IMR-90 (cell line): ENCODE measurements around the gene SPEG. TPM values are rescaled to one million over a fixed set of nuclear protein-coding genes. Genes with fewer than 3 reads are reported as not detected.

Source experiments
- ATAC-seq: fragments of 200-7000 bp; cut with Tn5 transposase; 2 replicates; pipeline ENCODE4 v1.9.1; 2020; ENCODE audit warnings: low read depth, mild to moderate bottlenecking, moderate library complexity
- BruUV-seq: library from RNA; stranded (reverse); fragments of 400-500 nt; replicated peaks from 2 replicates; lab custom pipeline; 2021; lab: Mats Ljungman, UMichigan
- CTCF ChIA-PET: fragments of 300-600 bp; formaldehyde crosslinking; extraction: SDS; loops from one replicate; lab custom pipeline; 2021; ENCODE audit warnings: antibody characterized with exemption; lab: Yijun Ruan, JAX
- POLR2A ChIA-PET: fragments of 300-600 bp; sonication (Branson Sonifier 250); formaldehyde crosslinking; loops from one replicate; lab custom pipeline; 2022; ENCODE audit warnings: antibody characterized with exemption; ENCODE audit not compliant: unreplicated experiment; lab: Charles Lee
- DNase-seq: peaks from one replicate; pipeline ENCODE4 v3.0.0; 2013
- H2AFZ ChIP-seq: replicated peaks from 2 replicates; pipeline ENCODE3; 2013; ENCODE audit warnings: low read length, mild to moderate bottlenecking; ENCODE audit not compliant: poor library complexity
- H2AK5ac ChIP-seq: 2 replicates; pipeline ENCODE4 v1.6.1; 2013; ENCODE audit warnings: low read depth, low read length, inconsistent platforms
- H2AK9ac ChIP-seq: replicated peaks from 2 replicates; pipeline ENCODE3; 2013; ENCODE audit warnings: mild to moderate bottlenecking, low read depth, low read length, moderate library complexity; ENCODE audit not compliant: poor library complexity
- H2BK120ac ChIP-seq: 2 replicates; pipeline ENCODE4 v1.6.1; 2013; ENCODE audit warnings: low read depth, low read length, inconsistent platforms
- H2BK15ac ChIP-seq: 3 replicates; pipeline ENCODE4 v1.6.1; 2013; ENCODE audit warnings: low read depth, low read length, inconsistent platforms
- H2BK20ac ChIP-seq: 2 replicates; pipeline ENCODE4 v1.6.1; 2013; ENCODE audit warnings: low read depth, mild to moderate bottlenecking, inconsistent platforms, low read length, moderate library complexity
- H2BK5ac ChIP-seq: 2 replicates; pipeline ENCODE4 v1.6.1; 2013; ENCODE audit warnings: mild to moderate bottlenecking, low read depth, low read length, inconsistent platforms; ENCODE audit not compliant: poor library complexity, severe bottlenecking
- H3K14ac ChIP-seq: replicated peaks from 2 replicates; pipeline ENCODE4 v1.6.1; 2013; ENCODE audit warnings: low read depth, low read length, inconsistent platforms
- H3K18ac ChIP-seq: 2 replicates; pipeline ENCODE4 v1.6.1; 2013; ENCODE audit warnings: low read depth, low read length, control low read depth
- H3K23ac ChIP-seq: 2 replicates; pipeline ENCODE4 v1.6.1; 2013; ENCODE audit warnings: low read depth, low read length, inconsistent platforms
- H3K27ac ChIP-seq: 2 replicates; pipeline ENCODE4 v1.5.1; 2013; ENCODE audit warnings: mild to moderate bottlenecking, control low read depth, low read length; ENCODE audit not compliant: insufficient read depth
- H3K27me3 ChIP-seq: 2 replicates; pipeline ENCODE4 v1.6.1; 2013; ENCODE audit warnings: low read length; ENCODE audit not compliant: control insufficient read depth, insufficient read depth
- H3K36me3 ChIP-seq: 2 replicates; pipeline ENCODE4 v1.6.1; 2013; ENCODE audit warnings: low read length, mixed read lengths; ENCODE audit not compliant: control insufficient read depth, insufficient read depth
- H3K4ac ChIP-seq: 2 replicates; pipeline ENCODE4 v1.6.1; 2013; ENCODE audit warnings: low read depth, low read length, inconsistent platforms
- H3K4me1 ChIP-seq: 2 replicates; pipeline ENCODE4 v1.6.1; 2013; ENCODE audit warnings: low read length, mixed read lengths; ENCODE audit not compliant: control insufficient read depth, insufficient read depth
- H3K4me2 ChIP-seq: 2 replicates; pipeline ENCODE4 v1.6.1; 2013; ENCODE audit warnings: low read depth, mild to moderate bottlenecking, control low read depth, low read length, moderate library complexity
- H3K4me3 ChIP-seq: 2 replicates; pipeline ENCODE4 v1.5.1; 2013; ENCODE audit warnings: low read depth, mild to moderate bottlenecking, control low read depth, low read length, moderate library complexity; ENCODE audit not compliant: insufficient read depth
- H3K56ac ChIP-seq: 2 replicates; pipeline ENCODE4 v1.6.1; 2013; ENCODE audit warnings: low read length, inconsistent platforms; ENCODE audit not compliant: insufficient read depth; ENCODE audit errors: extremely low read depth
- H3K79me1 ChIP-seq, 2 experiments: 2 replicates each; pipeline ENCODE4 v1.6.1; 2013; ENCODE audit warnings: low read length in 2 of 2, inconsistent platforms in 1 of 2, low read depth in 1 of 2
- H3K9ac ChIP-seq: 2 replicates; pipeline ENCODE4 v1.6.1; 2013; ENCODE audit warnings: low read depth, low read length, control low read depth
- H3K9me1 ChIP-seq: 2 replicates; pipeline ENCODE4 v1.6.1; 2013; ENCODE audit warnings: low read length, inconsistent platforms; ENCODE audit not compliant: insufficient read depth
- H3K9me3 ChIP-seq: 2 replicates; pipeline ENCODE4 v1.6.1; 2013; ENCODE audit warnings: low read length; ENCODE audit not compliant: control insufficient read depth, insufficient read depth
- H4K20me1 ChIP-seq: 2 replicates; pipeline ENCODE4 v1.6.1; 2013; ENCODE audit warnings: low read length, inconsistent platforms; ENCODE audit not compliant: insufficient read depth
- H4K5ac ChIP-seq: 2 replicates; pipeline ENCODE4 v1.6.1; 2013; ENCODE audit warnings: mild to moderate bottlenecking, low read depth, low read length, control low read depth
- H4K8ac ChIP-seq, 2 experiments: 2 replicates each; pipeline ENCODE4 v1.6.1; 2013; ENCODE audit warnings: low read depth in 2 of 2, low read length in 2 of 2, control low read depth in 1 of 2, inconsistent platforms in 1 of 2
- H4K91ac ChIP-seq: 2 replicates; pipeline ENCODE4 v1.6.1; 2013; ENCODE audit warnings: low read depth, low read length, inconsistent platforms; ENCODE audit not compliant: insufficient read depth
- CEBPB ChIP-seq: IDR thresholded peaks from 2 replicates; pipeline ENCODE4 v1.6.1; 2012; ENCODE audit warnings: low read depth, low read length, improper control_type of control experiment
- MAFK ChIP-seq: IDR thresholded peaks from 2 replicates; pipeline ENCODE4 v1.6.1; 2012; ENCODE audit warnings: low read depth, low read length, improper control_type of control experiment
- MAZ ChIP-seq: IDR thresholded peaks from 2 replicates; pipeline ENCODE4 v1.6.1; 2012; ENCODE audit warnings: low read depth, mild to moderate bottlenecking, low read length, improper control_type of control experiment, moderate library complexity, borderline replicate concordance
- MXI1 ChIP-seq: IDR thresholded peaks from 2 replicates; pipeline ENCODE4 v1.6.1; 2012; ENCODE audit warnings: low read depth, mild to moderate bottlenecking, low read length, moderate library complexity, borderline replicate concordance
- RAD21 ChIP-seq: IDR thresholded peaks from 2 replicates; pipeline ENCODE4 v1.6.1; 2012; ENCODE audit warnings: low read length, improper control_type of control experiment
- SMC3 ChIP-seq: fragments of 150-350 bp; IDR thresholded peaks from 2 replicates; pipeline ENCODE4 v1.6.1; 2016; ENCODE audit warnings: low read depth, mild to moderate bottlenecking, antibody characterized with exemption, low read length, moderate library complexity
- WGBS, 2 experiments: methylation state at CpG; one replicate each; pipeline versions ENCODE4 v1.1.5 to v1.1.7; 2013; ENCODE audit warnings: missing lambda C conversion rate in 2 of 2; ENCODE audit not compliant: insufficient read length in 1 of 2; ENCODE audit errors: extremely low coverage in 2 of 2; 5-methylcytosine and 5-hydroxymethylcytosine counted together
- dilution Hi-C: fragments of 300-500 bp; cut with HindIII; formaldehyde crosslinking; loops from one replicate; pipeline ENCODE4 v1.14.3; 2018; ENCODE audit warnings: low sequenced_read_pairs; ENCODE audit not compliant: unreplicated experiment
- in situ Hi-C: fragments of 300-500 bp; cut with MboI; formaldehyde crosslinking; loops from 3 replicates; pipeline ENCODE4 v1.14.3; 2019; ENCODE audit warnings: low sequenced_read_pairs, inconsistent platforms, mixed read lengths
- intact Hi-C: fragments of 100-400 bp; cut with micrococcal nuclease; formaldehyde crosslinking; loops from 2 replicates; pipeline ENCODE4 v1.10.0; 2022
- polyA plus RNA-seq, 3 experiments: library from polyadenylated mRNA; depleted of rRNA; stranded (reverse); fragments of >200 nt; gene quantifications; 2 replicates each; pipeline ENCODE4 v1.2.3, GENCODE V29; 2012; ENCODE audit warnings: low replicate concordance in 1 of 3
- total RNA-seq: library from RNA; depleted of rRNA; stranded (reverse); fragments of >200 nt; gene quantifications from 2 replicates; pipeline ENCODE4 v1.2.3, GENCODE V29; 2012
- TF ChIP-seq, protein P1 (sequence below): conservative IDR thresholded peaks from 2 replicates; pipeline ENCODE4 v1.5.1; 2012; ENCODE audit warnings: mild to moderate bottlenecking, low read depth, low read length, improper control_type of control experiment
- TF ChIP-seq, protein P2 (sequence below): fragments of 150-350 bp; IDR thresholded peaks from 2 replicates; pipeline ENCODE4 v1.6.1; 2017; ENCODE audit warnings: mild to moderate bottlenecking, antibody characterized with exemption, low read length, low read depth

SPEG gene
- total and polyA plus RNA-seq, 2 of the 4 experiments (the other 2 are of a cell fraction), result 6.8 to 81.6 TPM

DNA sequence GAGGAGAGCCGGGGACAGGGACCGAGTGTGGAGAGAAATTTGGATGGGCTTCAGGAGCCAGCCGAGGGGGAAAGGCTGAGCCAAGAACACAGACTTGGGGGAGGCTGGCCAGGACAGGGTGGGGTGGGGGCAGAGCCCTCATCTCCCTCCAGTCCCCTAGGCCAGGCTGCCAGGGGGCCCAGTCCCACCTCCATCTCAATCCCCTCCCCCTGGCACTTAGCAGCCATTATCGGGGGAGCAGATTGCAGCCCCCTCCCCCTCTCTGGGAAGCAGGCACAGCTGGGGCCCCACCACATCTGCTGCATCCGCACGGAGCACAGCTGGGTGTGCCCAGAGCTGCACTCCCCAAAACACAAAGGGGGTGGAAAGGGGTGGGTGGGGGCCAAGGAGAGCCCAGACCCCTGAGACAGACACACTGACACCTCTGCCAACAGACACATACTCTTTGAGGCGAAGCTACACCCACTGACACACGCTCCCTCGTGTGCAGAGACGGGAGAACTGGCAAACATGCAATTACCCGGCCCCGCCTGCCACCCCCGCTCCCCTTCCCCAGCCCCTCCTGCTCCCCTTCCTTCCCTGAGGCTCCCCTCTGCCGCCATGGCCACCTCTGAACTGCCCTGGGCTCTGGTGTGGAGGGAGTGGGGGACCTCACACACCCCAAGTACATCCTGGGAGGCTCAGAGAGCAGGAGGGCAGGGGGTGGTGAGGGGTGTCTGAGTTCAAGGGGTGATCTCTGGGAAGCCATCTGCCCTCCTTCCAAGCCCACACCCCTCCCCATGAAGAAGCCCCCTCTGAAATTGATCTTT lies 74.5 kb downstream of the SPEG start (continued):
- TF ChIP-seq MXI1 (no peak), CEBPB (no peak)

DNA sequence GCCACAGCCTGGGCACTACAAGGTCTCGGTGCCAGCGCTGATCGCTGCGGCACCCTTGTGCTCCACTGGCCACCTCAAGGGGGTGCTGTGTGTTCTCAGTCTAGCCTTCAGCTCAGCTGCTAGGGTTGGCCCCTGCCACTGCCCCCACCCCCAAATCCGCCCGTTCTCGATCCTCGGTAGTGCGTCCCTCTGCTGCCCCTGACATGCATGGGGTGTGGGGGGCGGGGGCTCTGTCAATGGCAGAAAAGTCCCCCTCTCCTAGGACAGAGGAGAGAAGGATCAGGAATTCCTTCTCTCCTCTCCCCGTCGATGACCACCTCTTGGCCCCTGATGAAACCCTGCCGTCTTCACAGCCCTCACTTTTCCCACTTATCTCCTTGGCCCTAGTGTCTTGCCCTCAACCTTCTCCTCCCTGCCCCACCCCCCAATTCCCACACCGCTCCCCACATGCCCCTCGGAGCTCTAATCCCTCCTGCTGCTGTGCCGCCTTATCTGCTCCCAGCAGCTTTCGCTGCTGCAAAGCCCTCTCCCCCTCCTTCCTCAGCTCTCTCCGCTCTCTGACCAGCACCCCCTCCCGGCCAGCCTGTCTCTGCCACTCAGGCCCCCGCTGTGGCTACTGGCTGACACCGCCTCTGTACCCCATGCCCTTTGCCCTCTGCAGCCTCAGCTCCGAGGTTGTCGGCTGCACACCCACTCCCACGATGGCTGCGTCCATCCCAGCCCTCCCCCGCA lies 75.3 kb downstream of the SPEG start:
- Histone ChIP-seq H2AK9ac (peak overlapping the region; percentile 85), H3K4me3 (peak overlapping the region; percentile 26), H2AK5ac (no peak overlapping the region), H3K18ac (no peak overlapping the region), H3K79me1 (no peaks in the 10 kb centered on the region), H3K4me2 (peak overlapping the region; percentile 75), H3K23ac (no peak overlapping the region), H2BK120ac (no peak overlapping the region), H4K8ac (no peak overlapping the region; a peak in 1 of 4 replicates), H3K9me1 (no peaks in the 10 kb centered on the region), H2BK15ac (no peak overlapping the region), H2BK5ac (no peak overlapping the region), H4K5ac (no peak overlapping the region), H3K4ac (no peak overlapping the region), H3K27ac (no peak overlapping the region), H3K36me3 (peaks cover 22% of the 10 kb centered on the region), H3K56ac (no peak overlapping the region), H4K20me1 (no peaks in the 10 kb centered on the region), H2BK20ac (no peak overlapping the region), H3K14ac (no peak overlapping the region), H3K4me1 (peaks cover 8% of the 10 kb centered on the region; the same call in 1 of the 2 replicates), H4K91ac (no peak overlapping the region), H2AFZ (peak overlapping the region; percentile 75), H3K27me3 (peaks cover 46% of the 10 kb centered on the region), H3K9me3 (no peaks in the 10 kb centered on the region), H3K9ac (peak overlapping the region; percentile 25; the same call in 1 of the 2 replicates)
- WGBS, 2 experiments, result 10% methylated on average over 6 of the region's 26 CpGs; no CpG with 5 or more reads in 1 of the 2 experiments
- no TSS peak for BruUV-seq
- TF ChIP-seq, protein P1, sequence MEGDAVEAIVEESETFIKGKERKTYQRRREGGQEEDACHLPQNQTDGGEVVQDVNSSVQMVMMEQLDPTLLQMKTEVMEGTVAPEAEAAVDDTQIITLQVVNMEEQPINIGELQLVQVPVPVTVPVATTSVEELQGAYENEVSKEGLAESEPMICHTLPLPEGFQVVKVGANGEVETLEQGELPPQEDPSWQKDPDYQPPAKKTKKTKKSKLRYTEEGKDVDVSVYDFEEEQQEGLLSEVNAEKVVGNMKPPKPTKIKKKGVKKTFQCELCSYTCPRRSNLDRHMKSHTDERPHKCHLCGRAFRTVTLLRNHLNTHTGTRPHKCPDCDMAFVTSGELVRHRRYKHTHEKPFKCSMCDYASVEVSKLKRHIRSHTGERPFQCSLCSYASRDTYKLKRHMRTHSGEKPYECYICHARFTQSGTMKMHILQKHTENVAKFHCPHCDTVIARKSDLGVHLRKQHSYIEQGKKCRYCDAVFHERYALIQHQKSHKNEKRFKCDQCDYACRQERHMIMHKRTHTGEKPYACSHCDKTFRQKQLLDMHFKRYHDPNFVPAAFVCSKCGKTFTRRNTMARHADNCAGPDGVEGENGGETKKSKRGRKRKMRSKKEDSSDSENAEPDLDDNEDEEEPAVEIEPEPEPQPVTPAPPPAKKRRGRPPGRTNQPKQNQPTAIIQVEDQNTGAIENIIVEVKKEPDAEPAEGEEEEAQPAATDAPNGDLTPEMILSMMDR, result peak; percentile 67
- TF ChIP-seq SMC3, result peak; percentile 30
- peak; percentile 70; the same call in 1 of the 2 replicates for TF ChIP-seq MAZ
- TF ChIP-seq, protein P2, sequence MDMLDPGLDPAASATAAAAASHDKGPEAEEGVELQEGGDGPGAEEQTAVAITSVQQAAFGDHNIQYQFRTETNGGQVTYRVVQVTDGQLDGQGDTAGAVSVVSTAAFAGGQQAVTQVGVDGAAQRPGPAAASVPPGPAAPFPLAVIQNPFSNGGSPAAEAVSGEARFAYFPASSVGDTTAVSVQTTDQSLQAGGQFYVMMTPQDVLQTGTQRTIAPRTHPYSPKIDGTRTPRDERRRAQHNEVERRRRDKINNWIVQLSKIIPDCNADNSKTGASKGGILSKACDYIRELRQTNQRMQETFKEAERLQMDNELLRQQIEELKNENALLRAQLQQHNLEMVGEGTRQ, result no peak
- TF ChIP-seq MAFK, result no peak
- TF ChIP-seq RAD21, result peak; percentile 42
- CTCF ChIA-PET, result interaction anchor here (0.7 to 2.0 kb wide), 11 partner anchors 9 to 107 kb away, joined by 3 to 28 read pairs (median 5); partner anchors contain the start of gene GMPPA
- in situ Hi-C loops (no loop called here), dilution Hi-C loops (no loop called here), intact Hi-C loops (loop anchor here (1.0 kb wide), 1 partner anchor 20 kb away; no protein-coding TSS in a partner anchor)
- POLR2A ChIA-PET, result interaction anchor here (0.8 kb wide), 1 partner anchor 11 kb away, joined by 4 read pairs; the partner anchor contains the start of gene GMPPA
- DNase-seq (peak; percentile 45), ATAC-seq (peak; percentile 85)
